DMS79 (cell line): ENCODE results near the gene PDE9A.

Source experiments
- DNase-seq: peaks from one replicate; lab custom pipeline; 2025; lab: John Stamatoyannopoulos, UW

Gene PDE9A

GRCh38 chr21:42673633-42674328, 20.4 kb downstream of the PDE9A start:
- no peak for DNase-seq

GRCh38 chr21:42674351-42674940, 21.0 kb downstream of the PDE9A start:
- peak; percentile 16 for DNase-seq

GRCh38 chr21:42675403-42675802, 22.0 kb downstream of the PDE9A start:
- no peak for DNase-seq

- DNase-seq: no peak
These were observed 23.4 kb downstream of the PDE9A start for GRCh38 chr21:42676808-42677207.

GRCh38 chr21:42677339-42678321, 24.2 kb downstream of the PDE9A start:
- DNase-seq: peak; percentile 64

- no peak for DNase-seq
These were observed 25.3 kb downstream of the PDE9A start for GRCh38 chr21:42678618-42679295.

- DNase-seq: no peak
These were observed 26.1 kb downstream of the PDE9A start for GRCh38 chr21:42679319-42680057.

- no peak for DNase-seq
These were observed 26.6 kb downstream of the PDE9A start for GRCh38 chr21:42680058-42680330.

- no peak for DNase-seq
These were observed 27.0 kb downstream of the PDE9A start for GRCh38 chr21:42680429-42680828.

- DNase-seq: no peak
These were observed 28.1 kb downstream of the PDE9A start for GRCh38 chr21:42681296-42682206.

GRCh38 chr21:42682661-42683210, 29.3 kb downstream of the PDE9A start:
- no peak for DNase-seq

- DNase-seq: no peak
These were observed 30.1 kb downstream of the PDE9A start for GRCh38 chr21:42683371-42684108.

GRCh38 chr21:42684109-42684916, 30.9 kb downstream of the PDE9A start:
- DNase-seq: no peak

- DNase-seq: no peak
These were observed 31.6 kb downstream of the PDE9A start for GRCh38 chr21:42685036-42685435.

GRCh38 chr21:42685954-42686500, 32.6 kb downstream of the PDE9A start:
- no peak for DNase-seq

- no peak for DNase-seq
These were observed 34.4 kb downstream of the PDE9A start for GRCh38 chr21:42687796-42688195.

GRCh38 chr21:42688226-42688840, 34.9 kb downstream of the PDE9A start:
- no peak for DNase-seq

GRCh38 chr21:42688841-42689371, 35.5 kb downstream of the PDE9A start:
- no peak for DNase-seq
